ENCODE data around the gene HS3ST3A1.

DNA sequence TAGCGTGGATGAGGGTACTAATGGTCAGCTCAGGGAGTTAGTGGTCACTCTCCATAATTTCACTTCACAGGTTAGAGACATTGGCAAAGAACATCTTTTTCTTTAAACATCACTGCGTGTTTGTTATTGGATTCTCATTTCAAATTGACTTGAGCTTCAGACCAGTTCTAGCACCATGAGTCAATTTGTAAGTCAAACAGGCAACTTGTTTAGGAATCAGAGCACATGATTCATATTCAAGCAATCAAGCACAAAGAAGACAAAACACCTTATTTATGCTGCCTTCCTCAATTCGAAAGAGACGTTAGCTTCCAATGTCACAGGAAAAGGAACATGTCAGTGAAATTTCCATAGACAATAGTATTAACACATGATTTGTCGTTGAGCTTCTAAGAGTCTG lies 62.3 kb downstream of the HS3ST3A1 start:
- TF ChIP-seq, protein P1, sequence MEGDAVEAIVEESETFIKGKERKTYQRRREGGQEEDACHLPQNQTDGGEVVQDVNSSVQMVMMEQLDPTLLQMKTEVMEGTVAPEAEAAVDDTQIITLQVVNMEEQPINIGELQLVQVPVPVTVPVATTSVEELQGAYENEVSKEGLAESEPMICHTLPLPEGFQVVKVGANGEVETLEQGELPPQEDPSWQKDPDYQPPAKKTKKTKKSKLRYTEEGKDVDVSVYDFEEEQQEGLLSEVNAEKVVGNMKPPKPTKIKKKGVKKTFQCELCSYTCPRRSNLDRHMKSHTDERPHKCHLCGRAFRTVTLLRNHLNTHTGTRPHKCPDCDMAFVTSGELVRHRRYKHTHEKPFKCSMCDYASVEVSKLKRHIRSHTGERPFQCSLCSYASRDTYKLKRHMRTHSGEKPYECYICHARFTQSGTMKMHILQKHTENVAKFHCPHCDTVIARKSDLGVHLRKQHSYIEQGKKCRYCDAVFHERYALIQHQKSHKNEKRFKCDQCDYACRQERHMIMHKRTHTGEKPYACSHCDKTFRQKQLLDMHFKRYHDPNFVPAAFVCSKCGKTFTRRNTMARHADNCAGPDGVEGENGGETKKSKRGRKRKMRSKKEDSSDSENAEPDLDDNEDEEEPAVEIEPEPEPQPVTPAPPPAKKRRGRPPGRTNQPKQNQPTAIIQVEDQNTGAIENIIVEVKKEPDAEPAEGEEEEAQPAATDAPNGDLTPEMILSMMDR (IDR thresholded peaks at IDR 0.05), result no peak
- no peak for TF ChIP-seq POLR2A (IDR thresholded peaks at IDR 0.05)
